Activated B cell treated with CpG ODN at 0.5 μM for 24 hours (primary cell): ENCODE results near the gene GALNT15. TPM values are rescaled to one million over a fixed set of nuclear protein-coding genes. Genes with fewer than 3 reads are reported as not detected.

ENCODE experiments used
- ATAC-seq: fragments of 200-7000 bp; cut with Tn5 transposase; one replicate; pipeline ENCODE4 v1.10.0; 2021; ENCODE audit warnings: low read depth, mild to moderate bottlenecking, moderate library complexity
- CTCF ChIA-PET: fragments of 350-600 bp; sonication (Branson Sonifier 250); formaldehyde crosslinking; loops from one replicate; lab custom pipeline; 2021; ENCODE audit warnings: antibody characterized with exemption; lab: Charles Lee
- POLR2A ChIA-PET: fragments of 350-600 bp; sonication (Branson Sonifier 250); formaldehyde crosslinking; loops from one replicate; lab custom pipeline; 2021; ENCODE audit warnings: antibody characterized with exemption; lab: Charles Lee
- DNase-seq: peaks from one replicate; pipeline ENCODE4 v3.0.0; 2022
- H3K27ac Mint-ChIP-seq: one replicate; pipeline ENCODE4 v1.8.0; 2020; ENCODE audit warnings: mixed read lengths
- H3K27me3 Mint-ChIP-seq: one replicate; pipeline ENCODE4 v1.8.0; 2021; ENCODE audit warnings: mixed read lengths
- H3K36me3 Mint-ChIP-seq: one replicate; pipeline ENCODE4 v1.8.0; 2021; ENCODE audit warnings: low read depth, mixed read lengths
- H3K4me1 Mint-ChIP-seq: one replicate; pipeline ENCODE4 v1.8.0; 2021; ENCODE audit warnings: mixed read lengths
- H3K4me3 Mint-ChIP-seq: one replicate; pipeline ENCODE4 v1.8.0; 2020; ENCODE audit warnings: mild to moderate bottlenecking, mixed read lengths
- H3K9me3 Mint-ChIP-seq: one replicate; pipeline ENCODE4 v1.8.0; 2020; ENCODE audit warnings: mixed read lengths
- intact Hi-C: fragments of 100-400 bp; cut with micrococcal nuclease; formaldehyde crosslinking; loops from one replicate; pipeline ENCODE4 v1.15.1; 2024
- total RNA-seq: library from RNA; stranded (reverse); gene quantifications from 2 replicates; pipeline ENCODE4 v1.2.3, GENCODE V29; 2022
- TF ChIP-seq, protein P1 (sequence below): fragments of 200-600 bp; IDR thresholded peaks from one replicate; pipeline ENCODE4 v1.8.0; 2022; ENCODE audit warnings: antibody characterized with exemption, mild to moderate bottlenecking

The GALNT15 gene
- total RNA-seq, 1 donor from 2014 or later, result not detected

DNA sequence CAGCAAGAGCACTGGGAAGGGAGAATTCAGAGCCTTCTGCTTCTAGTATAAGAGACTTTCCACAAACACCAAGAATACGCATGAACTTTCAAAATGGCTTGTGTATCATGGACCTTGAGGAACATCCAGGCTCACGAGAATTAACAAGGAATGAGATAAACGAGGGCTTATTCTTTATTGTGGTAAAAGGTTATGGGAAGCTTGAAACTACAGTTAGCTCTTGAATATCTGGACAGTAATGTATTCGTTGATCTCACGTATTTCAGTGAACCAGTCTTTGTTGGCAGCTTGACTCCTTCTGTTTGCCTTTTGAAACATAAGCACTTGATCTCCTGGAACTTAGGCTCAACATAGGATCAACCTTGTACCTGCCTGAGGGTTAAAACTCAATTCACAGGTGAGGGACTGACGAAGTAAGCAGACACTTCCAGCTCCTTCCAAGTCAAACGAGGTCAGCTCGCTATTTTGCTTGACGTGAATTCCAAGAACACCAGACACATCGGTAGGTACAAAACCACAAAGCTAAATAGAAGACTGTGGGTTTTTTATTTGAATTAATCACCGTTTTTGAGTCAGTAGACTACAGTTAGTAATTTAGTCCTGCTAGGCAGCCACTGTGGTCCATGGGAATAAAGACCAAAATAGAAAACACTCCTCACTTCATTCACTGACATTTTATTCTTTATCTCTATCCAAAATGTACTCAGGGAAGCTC lies 30.8 kb downstream of the GALNT15 start:
- TF ChIP-seq, protein P1, sequence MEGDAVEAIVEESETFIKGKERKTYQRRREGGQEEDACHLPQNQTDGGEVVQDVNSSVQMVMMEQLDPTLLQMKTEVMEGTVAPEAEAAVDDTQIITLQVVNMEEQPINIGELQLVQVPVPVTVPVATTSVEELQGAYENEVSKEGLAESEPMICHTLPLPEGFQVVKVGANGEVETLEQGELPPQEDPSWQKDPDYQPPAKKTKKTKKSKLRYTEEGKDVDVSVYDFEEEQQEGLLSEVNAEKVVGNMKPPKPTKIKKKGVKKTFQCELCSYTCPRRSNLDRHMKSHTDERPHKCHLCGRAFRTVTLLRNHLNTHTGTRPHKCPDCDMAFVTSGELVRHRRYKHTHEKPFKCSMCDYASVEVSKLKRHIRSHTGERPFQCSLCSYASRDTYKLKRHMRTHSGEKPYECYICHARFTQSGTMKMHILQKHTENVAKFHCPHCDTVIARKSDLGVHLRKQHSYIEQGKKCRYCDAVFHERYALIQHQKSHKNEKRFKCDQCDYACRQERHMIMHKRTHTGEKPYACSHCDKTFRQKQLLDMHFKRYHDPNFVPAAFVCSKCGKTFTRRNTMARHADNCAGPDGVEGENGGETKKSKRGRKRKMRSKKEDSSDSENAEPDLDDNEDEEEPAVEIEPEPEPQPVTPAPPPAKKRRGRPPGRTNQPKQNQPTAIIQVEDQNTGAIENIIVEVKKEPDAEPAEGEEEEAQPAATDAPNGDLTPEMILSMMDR, result no peak
- peaks cover 4% of the 10 kb centered on the region for H3K27me3 Mint-ChIP-seq
- no peak for ATAC-seq

DNA sequence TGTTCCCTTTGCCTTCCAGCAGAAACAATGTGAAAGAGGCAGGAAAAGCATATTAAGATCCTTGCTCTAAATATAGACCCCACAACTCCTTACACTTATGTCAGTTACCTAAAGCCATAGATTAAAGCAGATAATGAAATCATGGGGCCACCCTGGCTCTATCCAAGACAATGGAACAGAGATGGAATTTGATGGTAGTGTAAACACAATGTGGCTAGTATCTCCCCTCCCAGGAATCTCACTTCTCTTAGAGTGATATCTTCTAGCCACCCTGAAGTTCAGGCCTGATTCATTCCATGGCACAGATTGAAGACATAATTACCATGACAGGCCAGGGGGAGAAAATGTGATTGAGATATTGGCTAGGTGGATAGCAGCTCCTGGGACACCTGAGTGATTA lies 32.6 kb downstream of the GALNT15 start:
- POLR2A ChIA-PET, result no interaction called here
- Mint-ChIP-seq H3K9me3 (no peaks in the 10 kb centered on the region), H3K4me3 (no peak overlapping the region), H3K4me1 (no peaks in the 10 kb centered on the region), H3K27me3 (peaks cover 4% of the 10 kb centered on the region), H3K36me3 (no peaks in the 10 kb centered on the region), H3K27ac (no peak overlapping the region)
- intact Hi-C loops, result no loop called here
- CTCF ChIA-PET, result no interaction called here
- TF ChIP-seq, protein P1, result no peak
- ATAC-seq (no peak), DNase-seq (no peak)

More for the DNA sequence above, 30.8 kb downstream of the GALNT15 start:
- Mint-ChIP-seq H3K4me3 (no peak overlapping the region), H3K27ac (no peak overlapping the region), H3K4me1 (no peaks in the 10 kb centered on the region), H3K36me3 (no peaks in the 10 kb centered on the region), H3K9me3 (no peaks in the 10 kb centered on the region)
- ChIA-PET CTCF (no interaction called here), POLR2A (no interaction called here)
- intact Hi-C loops, result no loop called here
- DNase-seq, result no peak

DNA sequence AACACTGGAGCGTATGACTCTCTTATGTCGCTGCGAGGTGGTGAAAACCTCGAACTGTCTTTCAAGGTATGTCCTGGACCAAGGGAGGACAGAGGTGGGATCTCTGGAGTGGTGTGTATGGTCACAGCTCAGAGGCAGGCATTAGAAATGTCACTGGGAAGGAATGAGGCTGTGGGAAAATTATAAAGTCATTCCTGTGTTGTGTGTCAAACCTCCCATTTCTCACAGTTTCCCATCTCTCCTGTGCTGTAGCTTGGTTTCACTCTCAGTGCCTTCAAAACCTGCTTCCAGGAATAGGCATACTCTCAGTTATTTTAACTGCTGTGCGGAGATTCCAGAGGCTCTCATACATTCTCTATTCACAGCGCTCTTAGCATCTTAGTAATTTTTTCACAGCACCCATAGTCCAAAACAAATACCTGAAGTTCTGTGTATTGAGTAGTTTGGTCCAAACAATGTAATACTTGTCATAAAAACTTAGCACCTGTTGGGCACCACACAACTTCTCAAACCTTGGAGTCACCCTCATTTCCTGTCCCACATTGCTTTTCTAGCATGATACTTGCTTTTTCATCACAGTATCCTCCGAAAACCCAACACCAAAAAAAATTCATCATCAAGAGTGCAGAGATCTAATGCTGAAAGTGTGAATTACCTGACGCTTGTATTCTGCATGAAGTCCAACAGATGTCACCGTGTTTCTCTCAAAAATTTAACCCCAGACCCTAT lies 36.9 kb downstream of the GALNT15 start:
- H3K36me3 Mint-ChIP-seq, result no peaks in the 10 kb centered on the region
- POLR2A ChIA-PET, result no interaction called here
- ATAC-seq (no peak), DNase-seq (no peak)
- CTCF ChIA-PET, result no interaction called here
- peaks cover 7% of the 10 kb centered on the region for H3K27me3 Mint-ChIP-seq
- H3K4me3 Mint-ChIP-seq, result no peak overlapping the region
- no peaks in the 10 kb centered on the region for H3K4me1 Mint-ChIP-seq
- H3K9me3 Mint-ChIP-seq, result no peaks in the 10 kb centered on the region
- no peak overlapping the region for H3K27ac Mint-ChIP-seq
- intact Hi-C loops, result no loop called here
- TF ChIP-seq, protein P1, result no peak

DNA sequence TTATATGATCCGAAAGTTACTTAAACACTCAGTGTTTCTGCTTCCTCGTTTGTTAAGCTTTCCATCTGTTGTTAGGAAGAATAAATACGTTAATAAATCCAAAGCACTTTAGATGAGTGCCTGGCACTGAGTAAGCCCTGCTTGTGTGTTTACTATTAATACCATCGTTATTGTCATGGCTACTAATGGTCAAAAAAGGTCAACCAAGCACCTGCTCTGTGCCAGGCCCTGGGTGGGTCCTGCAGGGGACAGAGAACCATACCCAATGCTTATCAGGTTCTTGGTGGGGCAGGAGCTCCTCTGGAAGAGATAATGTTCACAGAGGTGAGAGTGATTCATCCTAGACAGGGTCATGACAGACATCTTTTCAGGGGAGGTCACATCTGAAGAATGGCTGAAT lies 39.9 kb downstream of the GALNT15 start:
- Mint-ChIP-seq H3K27me3 (peaks cover 11% of the 10 kb centered on the region), H3K9me3 (no peaks in the 10 kb centered on the region), H3K4me1 (no peaks in the 10 kb centered on the region), H3K27ac (no peak overlapping the region), H3K4me3 (no peak overlapping the region), H3K36me3 (no peaks in the 10 kb centered on the region)
- POLR2A ChIA-PET, result no interaction called here
- TF ChIP-seq, protein P1, result no peak
- ATAC-seq, result no peak
- intact Hi-C loops, result no loop called here
- CTCF ChIA-PET, result no interaction called here
- no peak for DNase-seq

DNA sequence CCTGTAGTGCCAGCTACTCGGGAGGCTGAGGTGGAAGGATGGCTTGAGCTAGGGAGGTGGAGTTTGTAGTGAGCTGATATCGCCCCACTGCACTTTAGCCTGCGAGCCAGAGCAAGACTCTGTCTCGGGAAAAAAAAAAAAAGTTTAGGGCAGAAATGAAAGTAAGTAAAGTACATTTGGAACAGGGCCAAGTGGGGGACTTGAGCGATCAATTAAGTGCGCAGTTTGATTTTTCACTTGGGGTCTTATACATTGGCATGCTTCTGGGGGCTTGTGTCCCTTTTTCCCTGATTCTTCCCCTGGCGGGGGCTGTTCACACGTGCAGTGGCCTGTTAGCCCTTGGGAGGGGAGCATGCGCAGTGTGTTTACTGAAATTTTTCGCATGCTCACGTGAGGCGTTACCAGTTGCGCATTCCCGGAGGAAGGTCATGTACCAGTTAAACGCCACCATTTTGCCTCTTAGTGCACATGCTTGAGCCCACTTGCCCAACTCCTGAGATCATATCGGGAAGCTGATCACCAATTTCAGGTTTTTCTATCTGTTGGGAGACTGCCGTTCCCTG lies 42.0 kb downstream of the GALNT15 start:
- CTCF ChIA-PET, result no interaction called here

More for the DNA sequence above, 42.0 kb downstream of the GALNT15 start:
- H3K4me3 Mint-ChIP-seq, result no peak overlapping the region
- intact Hi-C loops, result no loop called here
- TF ChIP-seq, protein P1, result no peak
- no peak for DNase-seq
- H3K4me1 Mint-ChIP-seq, result no peaks in the 10 kb centered on the region
- H3K9me3 Mint-ChIP-seq, result no peaks in the 10 kb centered on the region
- no peak overlapping the region for H3K27ac Mint-ChIP-seq
- H3K27me3 Mint-ChIP-seq, result peaks cover 13% of the 10 kb centered on the region
- POLR2A ChIA-PET, result no interaction called here
- no peak for ATAC-seq
- H3K36me3 Mint-ChIP-seq, result no peaks in the 10 kb centered on the region
